Stomach smooth muscle (tissue), 2 donors: ENCODE data around the gene SLX4IP.

Experiments
- H3K27ac ChIP-seq: one replicate; pipeline ENCODE4 v1.7.0; 2013; ENCODE audit warnings: mild to moderate bottlenecking, low read length, inconsistent platforms
- H3K27me3 ChIP-seq, 2 donors: one replicate each; pipeline ENCODE4 v1.7.0; 2013; ENCODE audit warnings: low read length in 2 of 2; ENCODE audit not compliant: insufficient read depth in 2 of 2, control insufficient read depth in 1 of 2
- H3K36me3 ChIP-seq, 2 donors: one replicate each; pipeline ENCODE4 v1.7.0; 2013; ENCODE audit warnings: low read length in 2 of 2; ENCODE audit not compliant: control insufficient read depth in 2 of 2, insufficient read depth in 2 of 2
- H3K4me1 ChIP-seq: one replicate; pipeline ENCODE4 v1.7.0; 2013; ENCODE audit warnings: low read length; ENCODE audit not compliant: control insufficient read depth, insufficient read depth
- H3K4me3 ChIP-seq, 2 donors: one replicate each; pipeline ENCODE4 v1.7.0; 2013; ENCODE audit warnings: low read length in 2 of 2
- H3K9ac ChIP-seq, 2 donors: one replicate each; pipeline ENCODE4 v1.7.0; 2013; ENCODE audit warnings: low read length in 2 of 2, mild to moderate bottlenecking in 1 of 2
- H3K9me3 ChIP-seq, 2 donors: one replicate each; pipeline ENCODE4 v1.7.0; 2013; ENCODE audit warnings: low read length in 2 of 2; ENCODE audit not compliant: control insufficient read depth in 2 of 2
- donor health status: healthy.
- donor health status: Pancreatic carcinoma.

The SLX4IP gene

DNA sequence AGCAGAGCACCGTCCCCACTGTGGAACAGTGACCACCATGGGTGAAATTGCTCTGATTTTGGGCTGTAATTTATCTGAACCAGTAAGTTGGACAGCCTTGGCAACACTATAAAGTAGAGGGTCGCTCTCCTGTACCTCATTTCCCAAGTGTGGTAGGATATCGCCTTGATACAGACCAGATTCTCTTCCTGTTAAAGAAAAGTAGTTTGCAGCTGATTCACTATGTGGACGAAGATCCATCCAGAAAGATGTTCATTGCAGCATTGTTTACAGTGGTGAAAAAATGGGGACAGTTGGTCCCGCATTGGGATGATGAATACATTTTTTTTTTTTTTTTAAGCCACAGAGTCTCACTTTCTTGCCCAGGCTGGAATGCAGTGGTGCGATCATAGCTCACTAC lies 74.3 kb downstream of the SLX4IP start:
- H3K36me3 ChIP-seq, result no peaks in the 10 kb centered on the region
- peak overlapping the region; percentile 80 for H3K27ac ChIP-seq
- H3K9me3 ChIP-seq, result no peaks in the 10 kb centered on the region
- peaks cover 34% of the 10 kb centered on the region for H3K4me1 ChIP-seq
- H3K9ac ChIP-seq, result no peak overlapping the region
- H3K27me3 ChIP-seq, result no peaks in the 10 kb centered on the region
- H3K4me3 ChIP-seq, result no peak overlapping the region

- H3K4me3 ChIP-seq, result no peak overlapping the region
- H3K36me3 ChIP-seq, result no peaks in the 10 kb centered on the region
- H3K9me3 ChIP-seq, result no peaks in the 10 kb centered on the region
- H3K9ac ChIP-seq, result no peak overlapping the region
- H3K27me3 ChIP-seq, result no peaks in the 10 kb centered on the region
- peaks cover 28% of the 10 kb centered on the region for H3K4me1 ChIP-seq
- H3K27ac ChIP-seq, result no peak overlapping the region
Measured at GRCh38 chr20:10510216-10510615, 75.1 kb downstream of the SLX4IP start.

DNA sequence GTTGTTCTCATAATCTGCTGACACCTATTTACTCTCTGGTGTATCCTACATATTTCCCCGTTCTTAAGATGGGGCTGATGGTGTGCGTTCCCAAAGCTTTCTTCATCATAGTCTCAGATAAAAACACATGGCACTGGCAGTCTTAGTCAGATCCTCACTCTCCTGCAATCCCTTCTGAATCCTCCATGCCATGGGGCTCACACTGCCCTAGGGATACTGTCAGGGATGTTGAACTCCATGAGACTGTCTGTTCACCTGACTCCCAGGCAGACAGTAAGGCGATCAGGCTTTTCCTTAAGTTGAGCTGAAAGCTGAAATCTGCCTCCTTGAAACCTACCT lies 76.0 kb downstream of the SLX4IP start:
- peaks cover 25% of the 10 kb centered on the region for H3K4me1 ChIP-seq
- no peaks in the 10 kb centered on the region for H3K9me3 ChIP-seq
- H3K27me3 ChIP-seq, result no peaks in the 10 kb centered on the region
- H3K4me3 ChIP-seq, result peak overlapping the region in 1 of 2 donors; percentile 61
- H3K36me3 ChIP-seq, result no peaks in the 10 kb centered on the region
- H3K27ac ChIP-seq, result peak overlapping the region; percentile 58
- peak overlapping the region; percentile 40 to 42 for H3K9ac ChIP-seq

DNA sequence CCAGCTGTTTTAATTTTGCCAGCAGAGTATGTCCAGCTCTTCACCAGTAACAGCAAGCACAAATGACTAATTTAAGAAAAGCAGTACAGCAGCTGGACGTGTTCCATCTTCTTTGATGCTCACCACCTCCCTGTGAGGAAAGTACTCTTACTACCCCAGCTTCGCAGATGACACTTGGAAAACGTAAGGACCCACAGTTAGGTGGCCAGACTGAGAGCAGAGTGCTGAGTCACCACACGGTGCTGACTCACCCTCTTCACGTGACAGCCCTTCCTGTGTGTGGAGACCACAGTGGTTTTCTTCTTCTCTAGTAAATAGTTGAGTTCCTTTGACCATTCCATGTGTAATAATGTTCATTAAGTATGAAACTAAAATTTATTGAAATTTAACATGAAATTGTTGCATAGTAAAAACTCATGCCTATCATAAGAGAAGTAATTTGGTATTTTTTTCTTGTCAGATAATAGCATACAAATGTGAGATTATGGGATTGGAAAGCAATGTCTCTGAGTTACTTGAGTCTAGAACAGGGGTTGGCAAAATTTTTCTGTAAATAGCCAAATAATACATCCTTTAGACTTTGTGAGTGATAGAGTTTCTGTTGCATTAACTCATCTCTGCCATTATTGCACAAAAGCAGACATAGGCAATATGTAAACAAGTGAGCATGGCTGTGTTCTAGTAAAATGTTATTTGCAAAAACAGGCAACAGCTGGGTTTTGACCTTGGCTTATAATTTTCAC lies 76.6 kb downstream of the SLX4IP start:
- H3K4me1 ChIP-seq, result peaks cover 25% of the 10 kb centered on the region
- H3K27ac ChIP-seq, result peak overlapping the region; percentile 58
- peak overlapping the region in 1 of 2 donors; percentile 61 for H3K4me3 ChIP-seq
- H3K36me3 ChIP-seq, result no peaks in the 10 kb centered on the region
- H3K9ac ChIP-seq, result peak overlapping the region; percentile 40 to 42
- no peaks in the 10 kb centered on the region for H3K27me3 ChIP-seq
- H3K9me3 ChIP-seq, result no peaks in the 10 kb centered on the region

GRCh38 chr20:10513061-10513460 lies 78.0 kb downstream of the SLX4IP start:
- Histone ChIP-seq H3K4me3 (no peak overlapping the region), H3K27ac (no peak overlapping the region), H3K9ac (no peak overlapping the region), H3K36me3 (no peaks in the 10 kb centered on the region), H3K9me3 (no peaks in the 10 kb centered on the region), H3K4me1 (peaks cover 23% of the 10 kb centered on the region), H3K27me3 (no peaks in the 10 kb centered on the region)

DNA sequence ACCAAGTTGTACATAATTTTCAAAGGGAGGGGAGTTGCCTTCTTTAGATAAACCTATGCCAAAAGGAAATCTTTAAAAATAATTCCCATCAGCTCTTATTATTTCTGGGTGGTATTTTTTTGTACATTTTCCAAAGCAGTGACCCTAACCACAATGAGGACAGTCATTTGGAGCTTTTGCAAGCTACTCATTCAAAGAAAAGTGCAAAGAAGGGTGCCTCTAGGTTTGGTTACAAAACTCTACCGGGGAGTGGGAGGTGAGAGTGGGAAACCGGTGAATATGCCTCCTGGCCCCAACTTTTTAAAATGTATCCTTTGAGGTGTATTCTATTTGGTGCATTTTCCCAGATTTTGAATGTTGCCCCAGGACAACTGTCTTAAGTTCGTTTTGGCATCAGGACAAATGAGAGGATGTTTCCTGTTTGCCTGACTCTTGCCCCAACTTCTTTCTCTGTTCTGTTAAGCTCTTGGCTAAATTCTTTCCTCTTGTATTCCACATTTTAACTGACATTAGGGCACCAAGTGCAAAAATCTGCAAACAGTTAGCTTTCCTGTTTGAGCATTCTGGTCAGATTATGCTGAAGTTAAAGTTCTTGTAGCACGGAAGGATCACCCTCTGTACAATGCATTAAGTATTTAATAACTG lies 78.9 kb downstream of the SLX4IP start:
- no peak overlapping the region for H3K4me3 ChIP-seq
- H3K4me1 ChIP-seq, result peaks cover 13% of the 10 kb centered on the region
- H3K36me3 ChIP-seq, result no peaks in the 10 kb centered on the region
- H3K9me3 ChIP-seq, result no peaks in the 10 kb centered on the region
- H3K9ac ChIP-seq, result no peak overlapping the region
- no peaks in the 10 kb centered on the region for H3K27me3 ChIP-seq
- H3K27ac ChIP-seq, result no peak overlapping the region

DNA sequence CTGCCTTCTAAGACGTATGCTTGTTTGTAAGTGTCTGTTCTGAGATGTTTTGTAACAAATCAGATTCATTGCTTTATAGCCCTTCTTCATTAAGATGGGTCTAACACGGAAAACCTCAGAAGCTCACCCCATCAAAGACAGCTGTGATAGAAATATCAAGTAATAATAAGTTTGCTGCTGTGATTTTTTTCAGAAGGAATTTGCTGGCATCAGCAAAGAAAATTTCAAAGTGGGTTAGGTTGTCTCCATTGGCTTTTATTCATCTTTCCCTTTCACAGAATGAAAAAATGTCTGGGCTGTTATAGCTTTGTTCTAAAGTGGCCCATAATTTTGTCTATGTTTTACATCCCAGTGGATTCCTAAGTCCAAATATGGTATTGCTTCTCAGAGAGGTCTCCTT lies 81.4 kb downstream of the SLX4IP start:
- H3K4me3 ChIP-seq, result no peak overlapping the region
- H3K4me1 ChIP-seq, result peaks cover 3% of the 10 kb centered on the region
- H3K9ac ChIP-seq, result no peak overlapping the region
- H3K9me3 ChIP-seq, result no peaks in the 10 kb centered on the region
- no peaks in the 10 kb centered on the region for H3K36me3 ChIP-seq
- H3K27me3 ChIP-seq, result no peaks in the 10 kb centered on the region
- H3K27ac ChIP-seq, result no peak overlapping the region

- Histone ChIP-seq H3K9ac (no peak overlapping the region), H3K4me3 (no peak overlapping the region), H3K36me3 (no peaks in the 10 kb centered on the region), H3K4me1 (peaks cover 7% of the 10 kb centered on the region), H3K9me3 (no peaks in the 10 kb centered on the region), H3K27ac (no peak overlapping the region), H3K27me3 (no peaks in the 10 kb centered on the region)
Measured at GRCh38 chr20:10519361-10520046, 84.4 kb downstream of the SLX4IP start.

DNA sequence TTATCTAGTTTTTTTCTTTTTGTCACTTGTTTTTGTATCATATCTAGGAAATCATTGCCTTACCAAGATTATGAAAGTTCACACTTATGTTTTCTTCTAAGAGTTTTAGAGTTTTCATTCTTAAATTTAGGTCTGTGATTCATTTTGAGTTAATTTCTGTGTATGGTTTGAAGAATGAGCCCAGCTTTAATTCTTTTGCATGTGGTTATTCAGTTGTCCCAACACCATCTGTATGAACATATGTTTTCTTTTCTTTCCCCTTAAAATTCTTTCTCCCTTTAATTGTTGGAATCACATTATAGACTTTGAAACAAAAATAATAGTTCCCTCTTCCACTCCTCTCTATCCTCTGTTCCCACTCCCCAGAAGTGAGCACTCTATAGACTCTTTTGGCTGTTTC lies 85.4 kb downstream of the SLX4IP start:
- H3K4me3 ChIP-seq, result no peak overlapping the region
- H3K27ac ChIP-seq, result no peak overlapping the region
- no peaks in the 10 kb centered on the region for H3K27me3 ChIP-seq
- peaks cover 7% of the 10 kb centered on the region for H3K4me1 ChIP-seq
- H3K9ac ChIP-seq, result no peak overlapping the region
- no peaks in the 10 kb centered on the region for H3K9me3 ChIP-seq
- H3K36me3 ChIP-seq, result no peaks in the 10 kb centered on the region

DNA sequence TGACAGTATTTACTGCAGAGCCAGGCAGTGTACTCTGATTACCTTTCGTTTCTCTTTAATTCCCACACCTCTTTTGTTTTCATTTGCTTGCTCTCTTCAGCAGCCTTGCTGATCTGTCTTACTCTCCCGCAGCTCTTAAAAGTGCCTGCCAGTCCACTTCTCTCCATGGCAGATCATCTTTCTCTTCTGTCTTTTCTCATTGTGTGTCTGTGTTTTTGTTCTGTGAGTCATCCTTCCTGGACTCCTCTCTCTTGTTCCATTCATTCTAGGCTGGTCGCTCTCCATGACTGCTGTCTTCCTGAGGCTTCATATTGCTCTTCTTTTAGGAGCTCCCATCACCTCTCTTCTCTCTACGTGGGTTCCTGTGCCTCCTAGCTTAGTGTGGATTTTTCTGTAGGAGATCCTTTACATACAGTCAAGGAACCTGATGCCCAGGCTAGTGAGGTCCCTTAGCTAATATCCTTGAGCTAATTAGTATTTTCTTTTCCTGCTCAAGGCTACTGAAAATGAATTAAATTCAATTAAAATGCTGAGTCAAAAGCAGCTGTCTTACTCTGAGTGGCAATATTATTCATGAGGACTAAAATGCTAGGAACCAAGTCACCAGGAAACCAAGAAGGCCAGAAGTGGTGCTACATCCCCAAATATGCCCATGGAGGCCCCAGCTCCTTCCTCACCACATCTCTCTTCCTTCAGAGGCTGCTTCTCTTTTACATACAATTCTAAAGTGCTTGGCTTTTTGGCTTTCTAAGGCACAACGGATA lies 86.1 kb downstream of the SLX4IP start:
- H3K9ac ChIP-seq, result no peak overlapping the region
- no peak overlapping the region for H3K27ac ChIP-seq

More for the DNA sequence above, 86.1 kb downstream of the SLX4IP start:
- Histone ChIP-seq H3K27me3 (no peaks in the 10 kb centered on the region), H3K36me3 (no peaks in the 10 kb centered on the region), H3K9me3 (no peaks in the 10 kb centered on the region), H3K4me3 (no peak overlapping the region), H3K4me1 (peaks cover 7% of the 10 kb centered on the region)
